ENCODE results near the gene HTT-AS.
"Not testable (repeated sequence)": the region's sequence is repeated elsewhere in the genome, so short reads cannot be mapped to it uniquely, and the experiment has no call there.

Gene HTT-AS

GRCh38 chr4:3074078-3074845 lies at the start of gene HTT-AS, which contains the start of gene HTT:
Gene HTT-AS (minus strand): TSS chr4:3074538.
Gene HTT (plus strand): TSS chr4:3074681. CDS start chr4:3074826, 145 bp downstream.
- DNase-seq = peak; percentile 98

- no peak for DNase-seq
Measured at GRCh38 chr4:3123181-3123671, 48.9 kb upstream of the HTT-AS start.

- DNase-seq = no peak
Measured at GRCh38 chr4:3122081-3122563, 47.8 kb upstream of the HTT-AS start.

- DNase-seq = no peak
Measured at GRCh38 chr4:3121596-3121995, 47.3 kb upstream of the HTT-AS start.

- no peak for DNase-seq
Measured at GRCh38 chr4:3121110-3121509, 46.8 kb upstream of the HTT-AS start.

GRCh38 chr4:3119464-3119863 lies 45.1 kb upstream of the HTT-AS start:
- no peak for DNase-seq

- no peak for DNase-seq
Measured at GRCh38 chr4:3118312-3118711, 44.0 kb upstream of the HTT-AS start.

- no peak for DNase-seq
Measured at GRCh38 chr4:3116955-3117354, 42.6 kb upstream of the HTT-AS start.

GRCh38 chr4:3115637-3116270 lies 41.4 kb upstream of the HTT-AS start:
- DNase-seq = no peak

GRCh38 chr4:3114377-3114776 lies 40.0 kb upstream of the HTT-AS start:
- DNase-seq = no peak

- DNase-seq = no peak
Measured at GRCh38 chr4:3112609-3113469, 38.5 kb upstream of the HTT-AS start.

- DNase-seq = no peak
Measured at GRCh38 chr4:3112201-3112600, 37.9 kb upstream of the HTT-AS start.

- no peak for DNase-seq
Measured at GRCh38 chr4:3111461-3111860, 37.1 kb upstream of the HTT-AS start.

- no peak for DNase-seq
Measured at GRCh38 chr4:3108211-3108610, 33.9 kb upstream of the HTT-AS start.

GRCh38 chr4:3107691-3108121 lies 33.4 kb upstream of the HTT-AS start:
- no peak for DNase-seq

GRCh38 chr4:3107271-3107670 lies 32.9 kb upstream of the HTT-AS start:
- DNase-seq = no peak

- peak; percentile 96 for DNase-seq
Measured at GRCh38 chr4:3106339-3107186, 32.2 kb upstream of the HTT-AS start.

GRCh38 chr4:3098346-3098745 lies 24.0 kb upstream of the HTT-AS start:
- no peak for DNase-seq

GRCh38 chr4:3096202-3096601 lies 21.9 kb upstream of the HTT-AS start:
- no peak for DNase-seq

- not testable (repeated sequence) for DNase-seq
Measured at GRCh38 chr4:3094701-3095100, 20.4 kb upstream of the HTT-AS start.

GRCh38 chr4:3091464-3091863 lies 17.1 kb upstream of the HTT-AS start:
- DNase-seq = no peak
